Activated CD8-positive, alpha-beta memory T cell treated with anti-CD3 and anti-CD28 coated beads for 24 hours (primary cell): Measurements from ENCODE around the gene ATP1A4.

Source experiments
- DNase-seq: peaks from one replicate; pipeline ENCODE4 v3.0.0-alpha.2; 2020

The ATP1A4 gene

DNA sequence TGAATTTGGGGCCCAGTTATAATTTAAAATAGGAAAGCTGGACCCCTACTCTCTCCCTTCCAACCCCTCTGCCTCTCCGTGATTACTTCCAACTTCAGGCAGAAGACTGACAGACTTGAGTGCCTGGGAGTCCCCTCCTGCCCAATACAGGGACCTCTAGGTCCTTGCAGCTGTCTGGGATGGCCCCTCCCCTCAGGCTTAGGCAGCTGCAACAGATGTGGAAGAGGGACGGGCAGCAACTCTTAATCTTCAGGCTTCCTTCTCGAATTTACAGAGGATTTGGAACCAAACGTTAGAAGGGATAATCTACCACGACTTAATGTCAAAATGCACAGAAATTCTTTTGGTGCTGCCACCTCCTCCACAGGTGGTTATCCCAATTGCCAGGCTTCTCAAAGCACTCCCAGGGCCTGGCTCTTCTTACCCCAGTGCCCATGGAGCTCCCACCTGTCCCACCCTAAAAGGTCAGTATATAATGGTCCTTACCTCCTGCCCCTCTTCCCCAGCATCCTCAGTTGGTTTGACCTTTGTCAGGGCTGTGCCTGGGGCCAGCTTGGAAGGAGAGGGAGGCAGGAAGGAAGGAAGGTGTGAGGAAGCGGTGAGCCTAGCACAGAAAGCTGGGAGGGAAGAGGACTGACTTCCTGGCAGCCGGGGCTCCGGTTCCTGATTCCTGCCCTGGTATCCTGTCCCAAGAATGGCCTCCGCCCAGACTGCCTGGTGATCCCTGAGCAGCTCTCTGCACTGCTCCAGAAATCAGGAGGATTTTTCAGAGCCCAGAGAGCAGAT lies 56.6 kb downstream of the ATP1A4 start:
- no peak for DNase-seq

DNA sequence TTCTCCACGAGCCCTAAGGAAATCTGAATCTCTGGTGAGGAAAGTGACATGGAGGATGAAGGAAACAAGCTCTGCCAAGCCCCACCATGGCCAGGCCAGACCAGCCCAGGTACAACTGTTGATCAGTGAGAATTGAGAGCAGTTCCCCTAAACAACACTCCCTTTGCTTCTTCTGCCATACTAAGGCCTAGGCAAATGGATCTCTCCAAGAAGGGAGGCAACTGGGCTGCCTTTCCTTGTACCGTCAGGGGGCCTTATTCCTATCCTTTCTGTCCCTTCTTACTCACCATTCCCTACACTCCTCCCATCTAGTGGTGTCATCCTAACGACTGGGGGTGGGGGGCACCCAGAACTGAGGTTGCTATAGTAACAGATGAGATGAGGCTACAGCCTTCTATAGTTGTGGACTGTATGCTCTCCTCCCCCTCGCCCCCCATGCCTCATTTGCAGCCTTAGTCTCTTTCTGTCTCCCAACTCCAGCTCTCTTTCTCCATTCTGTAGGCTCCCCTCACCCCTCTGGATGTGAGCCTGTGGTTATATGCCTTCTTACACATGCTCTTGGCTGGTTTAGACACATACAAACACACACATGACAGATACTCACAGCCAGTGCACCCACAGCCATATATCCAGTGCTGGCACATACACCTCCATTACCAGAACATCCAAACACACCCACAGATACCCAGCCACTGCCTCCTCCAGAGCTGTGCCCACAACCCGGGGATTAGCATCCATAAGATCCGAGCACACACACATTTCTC lies 57.3 kb downstream of the ATP1A4 start:
- DNase-seq: no peak

DNA sequence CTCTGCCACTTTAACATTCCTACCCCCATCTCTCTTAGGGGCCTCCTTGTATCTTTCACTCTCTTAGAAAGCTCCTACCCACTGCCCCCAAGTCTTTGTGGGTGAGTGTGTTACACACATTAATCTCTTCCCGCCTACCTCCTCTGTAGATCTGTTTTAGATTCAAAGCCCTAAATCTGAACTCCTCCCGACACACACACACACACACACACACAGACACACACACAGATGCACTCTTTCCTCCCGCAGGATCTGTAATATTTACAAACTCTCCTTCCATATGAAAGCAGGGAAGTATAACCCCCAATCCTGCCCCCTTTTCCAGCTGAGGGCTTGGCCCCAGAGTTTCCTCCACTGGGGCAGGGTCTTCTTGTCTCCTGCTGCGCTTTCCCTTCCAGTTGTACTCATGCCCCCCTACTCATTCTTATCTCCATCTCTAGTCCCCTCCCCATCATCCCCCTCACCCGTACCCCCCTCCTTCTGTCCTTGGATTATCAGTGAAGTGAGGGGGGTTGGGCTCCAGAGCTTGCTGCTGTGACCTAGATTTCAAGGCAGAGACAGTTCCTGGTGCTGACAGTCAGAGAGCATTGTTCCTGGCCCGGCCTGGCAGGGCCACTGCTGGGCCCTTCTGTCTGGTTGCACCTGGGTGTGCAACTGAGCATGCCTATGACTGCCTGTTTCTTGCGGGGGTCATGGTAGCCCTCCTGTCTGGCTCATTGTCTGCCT lies 58.1 kb downstream of the ATP1A4 start:
- no peak for DNase-seq

DNA sequence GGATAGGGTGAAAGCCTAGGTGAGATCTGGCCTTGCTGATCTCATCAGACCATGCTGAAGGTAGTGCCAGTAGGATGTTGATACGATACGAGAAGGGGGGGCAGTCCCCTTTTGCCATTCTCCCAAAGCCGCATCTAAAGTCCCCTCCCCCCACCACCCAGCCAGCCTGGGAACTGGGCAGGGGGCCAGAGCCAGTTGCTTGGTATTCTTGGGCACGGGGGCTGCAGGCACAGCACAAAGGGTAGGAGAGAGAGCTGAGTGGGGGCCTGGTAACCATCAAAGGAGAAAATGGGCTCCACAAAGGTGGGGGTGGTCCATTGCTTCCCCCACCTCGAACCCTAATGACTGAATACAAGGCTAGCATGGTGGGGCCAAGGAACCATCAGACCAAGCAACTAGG lies 59.2 kb downstream of the ATP1A4 start:
- no peak for DNase-seq

DNA sequence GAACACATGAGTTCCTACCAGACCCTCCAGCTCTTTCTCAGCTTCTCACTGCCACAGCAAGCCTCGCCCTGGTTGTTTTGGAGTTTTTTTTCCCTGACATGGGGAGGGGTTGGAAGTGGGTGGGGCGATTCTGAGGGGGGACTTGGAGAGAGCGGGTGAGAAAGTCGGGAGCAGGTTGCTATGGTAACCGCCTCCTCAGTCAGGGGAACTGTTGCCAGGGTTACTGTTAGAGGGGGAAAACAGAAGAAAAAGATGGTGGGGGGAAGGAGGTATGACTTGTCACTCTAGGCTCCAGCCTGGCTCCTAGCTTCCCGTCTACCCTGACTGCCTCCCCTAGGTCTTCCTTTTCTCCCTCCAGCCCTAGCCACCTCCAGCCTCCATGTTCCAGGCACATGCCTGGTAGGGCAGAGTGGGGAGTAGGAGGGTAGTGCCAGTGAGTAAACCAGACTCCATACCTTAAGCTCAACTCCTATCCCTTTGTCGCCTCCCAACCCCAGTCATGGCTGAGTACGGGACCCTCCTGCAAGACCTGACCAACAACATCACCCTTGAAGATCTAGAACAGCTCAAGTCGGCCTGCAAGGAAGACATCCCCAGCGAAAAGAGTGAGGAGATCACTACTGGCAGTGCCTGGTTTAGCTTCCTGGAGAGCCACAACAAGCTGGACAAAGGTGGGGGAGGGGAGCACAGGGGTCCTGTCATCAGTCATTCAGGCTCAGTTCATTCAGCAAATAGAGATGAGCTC lies 59.8 kb downstream of the ATP1A4 start:
- no peak for DNase-seq

DNA sequence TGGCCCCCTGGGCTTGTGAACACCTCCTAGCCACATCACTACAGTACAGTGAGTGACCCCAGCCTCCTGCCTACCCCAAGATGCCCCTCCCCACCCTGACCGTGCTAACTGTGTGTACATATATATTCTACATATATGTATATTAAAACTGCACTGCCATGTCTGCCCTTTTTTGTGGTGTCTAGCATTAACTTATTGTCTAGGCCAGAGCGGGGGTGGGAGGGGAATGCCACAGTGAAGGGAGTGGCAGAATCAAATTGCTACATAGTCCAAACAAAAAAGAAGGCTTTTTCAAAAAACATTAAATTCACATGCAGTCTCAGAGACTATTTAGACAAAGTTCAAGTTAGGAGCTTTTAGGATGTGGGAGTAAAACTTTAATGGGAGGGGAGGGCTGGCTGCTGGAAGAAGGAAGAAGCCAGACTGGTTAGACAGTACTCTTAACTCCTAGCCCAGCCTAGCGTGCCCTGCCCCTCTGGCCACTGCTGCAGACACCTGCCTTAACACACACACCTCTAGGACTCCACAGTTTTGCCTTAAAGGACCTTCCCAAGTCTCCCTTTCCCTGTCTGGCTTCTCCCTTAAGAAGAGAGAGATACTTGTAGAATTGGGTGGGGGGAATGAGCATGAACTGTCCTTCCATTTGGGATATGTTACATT lies 63.2 kb downstream of the ATP1A4 start:
- DNase-seq: no peak

DNA sequence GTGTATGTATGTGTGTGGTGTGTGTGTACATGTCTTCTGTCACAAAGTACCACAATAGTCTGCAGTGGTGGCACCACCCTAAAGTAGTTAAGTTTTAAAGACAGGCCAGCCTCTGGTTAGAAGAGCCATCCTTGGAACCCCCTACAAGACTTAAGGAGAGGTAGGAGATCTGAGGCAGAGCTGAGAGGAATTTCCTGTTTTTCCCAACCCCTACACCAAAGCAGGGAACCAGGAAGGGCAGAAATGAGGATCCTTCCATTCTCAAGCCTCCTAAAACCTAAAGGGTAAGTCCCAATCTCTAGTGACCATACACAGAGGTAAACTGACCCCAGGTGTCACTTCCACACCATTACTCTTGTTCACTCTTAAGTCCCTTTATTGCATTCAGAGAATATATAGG lies 64.9 kb downstream of the ATP1A4 start:
- no peak for DNase-seq

DNA sequence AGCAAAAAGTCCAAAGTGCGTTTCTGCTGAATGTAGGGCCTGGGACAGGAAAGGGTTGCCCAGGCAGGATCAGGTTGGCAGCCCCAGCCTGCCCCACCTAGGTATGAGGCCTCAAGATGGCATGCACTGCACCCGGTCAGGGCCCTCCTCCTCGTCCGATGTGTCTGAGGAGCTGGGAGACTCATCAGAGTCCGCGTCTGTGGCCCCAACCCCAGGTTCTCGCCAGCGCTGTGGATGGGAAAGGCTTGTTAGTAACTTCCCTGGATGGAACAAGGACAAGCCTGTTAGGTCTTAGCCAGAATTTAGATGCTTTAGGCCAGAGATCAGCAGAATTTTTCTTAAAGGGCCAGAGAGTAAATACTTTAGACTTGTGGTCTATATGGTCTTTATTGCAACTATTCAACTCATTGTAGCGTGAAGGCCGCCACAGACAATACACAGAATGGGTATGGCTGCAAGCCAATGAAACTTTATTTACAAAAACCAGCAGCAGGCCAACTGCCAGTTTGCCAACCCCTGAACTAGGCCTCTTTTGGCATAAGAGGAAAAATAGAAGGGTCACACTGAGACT lies 66.2 kb downstream of the ATP1A4 start:
- DNase-seq: no peak

DNA sequence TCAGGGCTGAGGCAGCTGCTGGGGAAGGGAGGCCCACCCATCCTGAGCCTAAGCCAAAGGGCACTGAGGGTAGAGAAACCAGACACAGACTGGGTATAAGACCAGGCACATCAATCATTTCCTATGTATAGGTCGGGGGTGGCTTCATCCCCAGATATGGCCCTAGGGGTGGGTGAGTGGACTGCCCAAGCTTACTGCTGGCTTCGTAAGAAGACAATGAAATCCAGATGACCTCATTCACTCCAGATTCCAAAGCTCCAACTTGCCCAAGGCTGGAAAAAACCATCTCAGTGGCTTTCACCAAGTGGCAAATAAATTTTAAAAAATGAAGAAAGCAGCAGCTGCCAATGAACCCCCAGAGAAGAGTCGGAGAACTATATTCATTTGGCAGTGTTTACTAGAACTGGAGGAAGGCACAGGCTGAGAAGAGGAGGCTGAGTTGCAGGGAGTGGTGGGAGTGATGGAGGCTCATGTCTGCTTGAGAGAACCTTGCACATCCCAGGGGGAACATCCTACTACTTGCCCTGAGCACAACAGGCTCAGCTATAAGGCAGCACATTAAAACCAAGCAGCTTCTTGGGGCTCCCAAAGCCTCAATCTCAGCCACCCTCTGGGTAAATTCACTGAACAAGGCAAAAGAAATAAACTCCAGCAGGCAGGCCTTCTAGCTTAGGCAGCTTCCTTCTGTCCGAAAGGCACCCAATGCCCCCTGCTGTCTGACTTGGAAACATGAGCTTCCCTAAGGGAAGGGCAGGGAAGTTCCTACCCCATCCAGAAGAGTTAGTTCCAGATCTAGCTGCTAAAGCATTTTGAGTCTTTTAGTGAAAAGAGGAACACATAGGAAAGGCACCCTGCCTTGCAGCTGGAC lies 67.9 kb downstream of the ATP1A4 start:
- no peak for DNase-seq

DNA sequence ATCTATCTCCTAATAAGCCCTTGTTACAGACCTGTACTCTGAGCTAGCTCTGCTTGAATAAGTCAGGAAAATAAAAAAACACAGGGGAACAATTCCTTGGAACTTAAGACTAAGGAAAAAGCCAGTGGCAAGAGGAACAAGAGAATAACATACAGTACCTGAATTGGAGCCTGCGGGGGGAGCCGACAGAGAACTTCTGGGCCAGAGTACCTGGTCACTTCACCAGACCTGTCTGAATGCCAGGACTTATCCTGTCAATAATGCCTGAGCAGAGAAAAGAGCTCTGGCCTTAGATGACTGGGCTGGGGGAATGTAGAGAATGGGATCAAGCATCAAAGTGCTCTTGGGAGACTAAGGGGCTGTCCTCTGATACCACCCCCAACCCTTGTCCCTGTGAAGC lies 68.9 kb downstream of the ATP1A4 start:
- no peak for DNase-seq

DNA sequence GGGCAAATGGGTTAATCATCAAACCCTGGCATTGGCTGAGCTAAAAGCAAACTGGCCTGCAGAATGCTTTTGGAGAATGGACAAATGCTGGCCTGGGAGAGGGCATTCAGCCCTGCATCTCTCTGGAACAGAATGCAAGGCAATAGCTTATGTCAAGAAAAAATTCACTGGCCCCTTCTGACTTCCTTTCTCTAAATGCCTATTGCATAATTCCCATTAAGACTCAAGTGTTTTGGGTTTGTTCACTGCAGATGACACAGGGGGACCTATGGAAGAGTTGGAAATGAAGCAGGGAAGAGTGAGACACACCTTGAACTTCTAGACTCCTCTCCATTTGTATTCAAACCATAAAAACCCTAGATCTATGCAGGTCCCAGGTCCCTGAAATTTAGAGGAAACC lies 69.7 kb downstream of the ATP1A4 start:
- DNase-seq: no peak

DNA sequence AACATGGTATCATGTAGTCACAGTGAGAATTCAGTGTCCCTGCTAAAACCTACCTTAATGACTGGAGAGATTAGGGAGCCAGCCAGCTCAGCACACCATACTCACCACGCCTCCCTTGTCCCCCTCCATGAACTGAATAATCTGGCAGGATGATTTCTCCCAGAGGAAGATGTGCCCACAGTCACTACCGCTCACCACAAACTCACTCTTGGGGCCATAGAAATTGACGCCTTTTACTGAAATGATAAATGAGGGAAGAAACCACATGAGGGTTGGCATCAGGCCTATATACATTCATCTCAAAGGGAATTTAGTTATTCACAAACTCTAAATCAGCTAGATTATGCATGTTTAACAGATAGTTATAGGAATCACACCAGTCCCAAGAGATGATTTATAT lies 71.1 kb downstream of the ATP1A4 start:
- DNase-seq: no peak

DNA sequence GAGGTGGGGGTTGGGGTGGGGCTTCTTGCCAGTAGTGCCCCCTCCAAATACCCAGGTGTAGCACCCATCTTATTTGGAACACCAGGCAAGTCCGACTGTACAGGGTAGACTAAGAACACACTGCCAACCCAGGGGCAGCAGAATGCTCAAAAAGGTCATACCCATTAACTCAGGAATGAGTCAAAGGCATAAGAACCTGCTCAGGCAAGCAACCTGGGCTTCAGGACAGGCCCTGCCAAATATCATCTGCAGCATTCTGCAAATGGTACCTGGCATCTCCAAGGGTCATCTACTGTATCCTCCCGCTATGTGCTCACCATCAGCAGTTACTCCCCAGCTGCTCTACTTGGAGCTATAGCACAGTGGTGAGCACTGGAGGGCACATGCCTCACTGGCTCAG lies 73.2 kb downstream of the ATP1A4 start:
- no peak for DNase-seq

DNA sequence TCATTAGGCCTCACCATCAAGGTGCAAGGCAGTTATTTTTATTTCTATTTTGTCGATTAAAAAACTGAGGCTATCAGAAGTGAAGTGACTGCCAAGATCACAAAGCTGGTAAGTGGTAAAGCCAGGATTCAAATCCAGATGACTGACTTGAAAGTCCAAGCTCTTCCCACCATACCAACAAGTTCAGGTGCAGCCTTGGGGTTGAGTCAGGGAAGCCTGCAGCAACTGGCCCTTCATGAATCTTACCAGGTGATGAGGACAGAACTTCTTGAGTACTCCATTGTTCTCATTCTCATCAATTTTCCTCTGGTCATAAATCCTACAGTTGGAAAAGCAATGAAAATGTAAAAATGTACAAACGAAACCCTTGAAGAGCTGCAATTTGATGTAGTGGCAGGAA lies 73.9 kb downstream of the ATP1A4 start:
- no peak for DNase-seq

DNA sequence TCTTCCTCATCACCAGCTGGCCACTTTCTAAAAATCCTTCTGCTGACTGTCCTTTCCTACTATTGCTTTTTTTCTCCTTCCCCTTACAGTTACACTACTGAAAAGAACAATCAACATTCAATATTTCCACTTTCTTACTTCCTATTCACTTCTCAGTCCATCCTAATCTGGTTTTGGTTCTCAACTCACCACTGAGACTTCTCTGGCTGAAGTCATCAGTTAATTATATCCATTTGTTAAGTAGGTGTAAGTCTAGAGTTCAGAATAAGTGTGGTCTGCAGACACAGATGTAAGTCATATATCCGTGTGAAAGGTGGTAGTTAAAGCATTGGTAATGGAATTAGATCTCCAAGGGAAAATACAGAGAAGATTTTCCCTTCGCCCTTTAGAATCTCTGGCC lies 75.2 kb downstream of the ATP1A4 start:
- DNase-seq: no peak

DNA sequence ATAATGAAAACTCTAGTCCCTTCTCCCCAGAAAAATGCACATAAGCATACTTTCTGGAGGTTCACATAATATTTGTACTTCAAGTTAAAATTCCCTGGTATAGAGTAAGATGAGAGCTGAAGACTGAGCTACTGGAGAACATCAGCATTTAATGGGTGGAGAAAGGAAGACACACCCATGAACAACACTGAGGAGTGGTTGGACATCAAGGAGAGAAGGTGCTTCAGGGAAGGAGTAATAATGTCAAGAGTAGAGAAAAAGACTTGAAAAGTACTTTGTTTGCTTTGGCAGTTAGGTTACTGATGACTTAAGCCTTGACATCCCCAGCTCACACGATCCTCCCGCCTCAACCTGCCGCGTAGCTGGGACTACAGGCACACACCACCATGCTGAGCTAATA lies 75.6 kb downstream of the ATP1A4 start:
- DNase-seq: no peak

DNA sequence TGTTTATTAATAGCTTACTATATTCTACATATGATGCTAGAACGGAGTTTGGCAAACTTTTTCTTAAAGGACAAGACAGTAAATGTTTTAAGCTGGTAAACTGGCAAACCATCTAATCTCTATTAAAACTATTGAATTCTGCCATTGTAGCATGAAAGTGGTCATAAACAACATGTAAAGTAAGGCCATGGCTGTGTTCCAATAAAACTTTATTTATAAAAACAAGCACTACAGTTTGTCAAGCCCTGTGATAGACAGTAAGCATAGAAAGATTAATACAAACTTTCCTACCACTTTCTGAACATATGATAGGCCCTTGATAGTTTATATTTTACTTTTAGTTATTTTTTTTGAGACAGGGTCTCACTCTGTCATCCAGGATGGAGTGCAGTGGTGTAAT lies 76.2 kb downstream of the ATP1A4 start:
- no peak for DNase-seq

DNA sequence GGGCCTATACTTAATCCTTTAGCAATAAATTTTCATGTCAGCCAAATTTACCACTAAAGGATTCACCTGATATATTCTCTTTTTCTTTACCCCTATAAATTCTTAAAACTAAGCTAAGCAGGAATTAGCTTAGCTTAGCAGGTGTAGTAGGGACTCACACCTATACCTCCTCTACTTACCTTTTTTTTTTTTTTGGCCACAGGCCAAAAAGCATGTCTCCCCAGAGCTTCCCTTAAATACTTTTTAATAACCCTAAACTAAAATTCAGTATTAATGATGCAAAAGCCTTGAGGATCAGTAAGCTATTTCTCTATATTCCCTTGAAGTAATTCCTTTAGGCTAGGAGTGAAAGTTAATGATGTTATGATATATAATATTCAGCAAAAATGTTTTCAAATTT lies 77.0 kb downstream of the ATP1A4 start:
- no peak for DNase-seq

DNA sequence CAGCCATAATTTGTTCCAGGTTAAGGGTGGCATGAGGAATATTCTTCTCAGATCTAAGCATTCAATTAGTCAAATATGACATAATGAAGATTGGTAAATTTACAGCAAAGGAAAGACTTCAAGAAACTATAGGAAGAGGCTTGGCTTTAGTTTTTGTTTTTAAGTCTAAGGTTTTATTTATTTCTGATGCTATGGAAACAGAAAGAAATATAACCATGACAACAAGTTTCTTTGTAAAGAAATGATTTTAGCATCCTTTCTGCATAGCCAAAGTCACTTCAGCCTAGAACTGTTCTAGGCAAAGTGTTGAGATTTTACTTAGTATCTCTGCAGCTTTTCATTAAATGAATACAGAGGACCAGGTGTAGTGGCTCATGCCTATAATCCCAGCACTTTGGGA lies 81.5 kb downstream of the ATP1A4 start:
- no peak for DNase-seq
